ENCODE measurements around the gene ASB18.

ASB18 gene

GRCh38 chr2:236229186-236229585 is 35.0 kb downstream of the ASB18 start:
- Mint-ChIP-seq H3K4me1 (no peaks in the 10 kb centered on the region), H3K27ac (no peak overlapping the region), H3K9me3 (peaks cover 48% of the 10 kb centered on the region), H3K4me3 (no peak overlapping the region), H3K27me3 (ENCODE audit: low read depth) (peaks cover 8% of the 10 kb centered on the region), H3K36me3 (ENCODE audit: low read depth) (peaks cover 9% of the 10 kb centered on the region)
- no peak for TF ChIP-seq CTCF (IDR thresholded peaks at IDR 0.05; ENCODE audit: unreplicated experiment in 3 of 3)

- Mint-ChIP-seq H3K27me3 (ENCODE audit: low read depth) (peaks cover 8% of the 10 kb centered on the region), H3K4me3 (no peak overlapping the region), H3K36me3 (ENCODE audit: low read depth) (peaks cover 4% of the 10 kb centered on the region)
Measured at GRCh38 chr2:236223675-236224074, 40.5 kb downstream of the ASB18 start.

GRCh38 chr2:236221798-236222197 is 42.4 kb downstream of the ASB18 start:
- H3K27ac Mint-ChIP-seq, result no peak overlapping the region
- no peaks in the 10 kb centered on the region for H3K4me1 Mint-ChIP-seq
- no peak for TF ChIP-seq CTCF (IDR thresholded peaks at IDR 0.05; ENCODE audit: unreplicated experiment in 3 of 3)
- peaks cover 8% of the 10 kb centered on the region for H3K27me3 Mint-ChIP-seq (ENCODE audit: low read depth)
- H3K9me3 Mint-ChIP-seq, result peaks cover 20% of the 10 kb centered on the region
- H3K36me3 Mint-ChIP-seq (ENCODE audit: low read depth), result peaks cover 4% of the 10 kb centered on the region
- H3K4me3 Mint-ChIP-seq, result no peak overlapping the region

More at GRCh38 chr2:236223675-236224074, 40.5 kb downstream of the ASB18 start:
- Mint-ChIP-seq H3K27ac (no peak overlapping the region), H3K4me1 (no peaks in the 10 kb centered on the region), H3K9me3 (peaks cover 28% of the 10 kb centered on the region)
- no peak for TF ChIP-seq CTCF (IDR thresholded peaks at IDR 0.05; ENCODE audit: unreplicated experiment in 3 of 3)

GRCh38 chr2:236219411-236219810 is 44.8 kb downstream of the ASB18 start:
- TF ChIP-seq CTCF (IDR thresholded peaks at IDR 0.05; ENCODE audit: unreplicated experiment in 3 of 3), result no peak
- Mint-ChIP-seq H3K4me3 (no peak overlapping the region), H3K27me3 (ENCODE audit: low read depth) (peaks cover 14% of the 10 kb centered on the region), H3K36me3 (ENCODE audit: low read depth) (no peaks in the 10 kb centered on the region), H3K27ac (no peak overlapping the region), H3K9me3 (peaks cover 12% of the 10 kb centered on the region), H3K4me1 (no peaks in the 10 kb centered on the region)

- Mint-ChIP-seq H3K27me3 (ENCODE audit: low read depth) (peaks cover 14% of the 10 kb centered on the region), H3K9me3 (peaks cover 5% of the 10 kb centered on the region), H3K4me3 (no peak overlapping the region), H3K4me1 (no peaks in the 10 kb centered on the region), H3K27ac (no peak overlapping the region), H3K36me3 (ENCODE audit: low read depth) (no peaks in the 10 kb centered on the region)
- TF ChIP-seq CTCF (IDR thresholded peaks at IDR 0.05; ENCODE audit: unreplicated experiment in 3 of 3), result no peak
Measured at GRCh38 chr2:236217926-236218325, 46.3 kb downstream of the ASB18 start.

GRCh38 chr2:236216711-236217110 is 47.5 kb downstream of the ASB18 start:
- no peak for TF ChIP-seq CTCF (IDR thresholded peaks at IDR 0.05; ENCODE audit: unreplicated experiment in 3 of 3)
- Mint-ChIP-seq H3K27me3 (ENCODE audit: low read depth) (peaks cover 14% of the 10 kb centered on the region), H3K27ac (no peak overlapping the region), H3K36me3 (ENCODE audit: low read depth) (no peaks in the 10 kb centered on the region), H3K4me3 (no peak overlapping the region), H3K9me3 (peaks cover 4% of the 10 kb centered on the region), H3K4me1 (no peaks in the 10 kb centered on the region)

Data from nephron (organoid).